ENCODE measurements around the gene ZNF101.

ZNF101 gene

DNA sequence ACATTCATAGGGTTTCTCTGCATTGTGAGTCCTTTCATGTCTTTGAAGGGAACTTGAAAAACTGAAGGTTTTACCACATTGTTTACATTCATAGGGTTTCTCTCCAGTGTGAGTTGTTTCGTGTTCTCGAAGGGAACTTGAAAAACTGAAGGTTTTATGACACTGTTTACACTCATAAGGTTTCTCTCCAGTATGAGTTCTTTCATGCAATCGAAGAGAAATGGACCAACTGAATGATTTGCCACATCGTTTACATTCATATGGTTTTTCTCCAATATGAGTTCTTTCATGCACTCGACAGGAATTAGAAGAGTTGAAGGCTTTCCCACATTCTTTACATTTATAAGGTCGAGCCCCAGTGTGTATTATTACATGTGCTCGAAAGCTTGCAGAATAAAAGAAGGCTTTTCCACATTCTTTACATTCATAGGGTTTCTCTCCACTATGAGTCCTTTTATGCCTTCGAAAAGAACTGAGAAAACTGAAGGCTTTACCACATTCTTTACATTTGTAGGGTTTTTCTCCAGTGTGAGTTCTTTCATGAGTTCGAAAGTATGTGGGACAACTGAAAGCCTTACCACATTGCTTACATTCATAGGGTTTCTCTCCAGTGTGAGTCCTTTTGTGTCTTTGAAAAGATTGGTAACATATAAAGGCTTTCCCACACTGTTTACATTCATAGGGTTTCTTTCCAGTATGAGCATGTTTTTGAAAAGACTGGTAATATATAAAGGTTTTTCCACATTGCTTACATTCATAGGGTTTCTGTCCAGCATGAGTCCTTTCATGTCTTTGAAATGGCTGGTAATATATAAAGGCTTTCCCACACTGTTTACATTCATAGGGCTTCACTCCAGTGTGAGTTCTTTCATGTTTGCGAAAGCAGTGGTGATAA, 43.5 kb downstream of the ZNF101 start:
- DNase-seq (ENCODE audit: low read depth): no peak

- no peak for DNase-seq (ENCODE audit: low read depth)
Measured at GRCh38 chr19:19719798-19720197, 51.2 kb downstream of the ZNF101 start.

DNA sequence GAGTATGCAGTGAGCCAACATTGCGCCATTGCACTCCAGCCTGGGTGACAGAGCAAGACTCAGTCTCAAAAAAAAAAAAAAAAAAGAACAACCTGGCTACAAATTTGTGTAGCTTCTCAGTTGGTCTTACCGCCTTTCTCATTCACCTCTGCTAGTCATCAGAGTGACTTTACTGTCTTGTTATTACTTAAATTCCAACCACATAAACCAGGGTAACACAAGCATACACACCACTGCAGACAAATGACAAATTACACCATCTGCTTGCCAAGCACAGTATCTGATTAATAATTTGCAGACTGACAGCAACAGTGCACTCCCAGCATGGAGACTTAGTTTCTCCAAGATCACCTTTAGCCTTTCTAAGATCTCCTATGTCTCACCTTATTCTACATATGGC, 53.3 kb downstream of the ZNF101 start:
- DNase-seq (ENCODE audit: low read depth): no peak

DNA sequence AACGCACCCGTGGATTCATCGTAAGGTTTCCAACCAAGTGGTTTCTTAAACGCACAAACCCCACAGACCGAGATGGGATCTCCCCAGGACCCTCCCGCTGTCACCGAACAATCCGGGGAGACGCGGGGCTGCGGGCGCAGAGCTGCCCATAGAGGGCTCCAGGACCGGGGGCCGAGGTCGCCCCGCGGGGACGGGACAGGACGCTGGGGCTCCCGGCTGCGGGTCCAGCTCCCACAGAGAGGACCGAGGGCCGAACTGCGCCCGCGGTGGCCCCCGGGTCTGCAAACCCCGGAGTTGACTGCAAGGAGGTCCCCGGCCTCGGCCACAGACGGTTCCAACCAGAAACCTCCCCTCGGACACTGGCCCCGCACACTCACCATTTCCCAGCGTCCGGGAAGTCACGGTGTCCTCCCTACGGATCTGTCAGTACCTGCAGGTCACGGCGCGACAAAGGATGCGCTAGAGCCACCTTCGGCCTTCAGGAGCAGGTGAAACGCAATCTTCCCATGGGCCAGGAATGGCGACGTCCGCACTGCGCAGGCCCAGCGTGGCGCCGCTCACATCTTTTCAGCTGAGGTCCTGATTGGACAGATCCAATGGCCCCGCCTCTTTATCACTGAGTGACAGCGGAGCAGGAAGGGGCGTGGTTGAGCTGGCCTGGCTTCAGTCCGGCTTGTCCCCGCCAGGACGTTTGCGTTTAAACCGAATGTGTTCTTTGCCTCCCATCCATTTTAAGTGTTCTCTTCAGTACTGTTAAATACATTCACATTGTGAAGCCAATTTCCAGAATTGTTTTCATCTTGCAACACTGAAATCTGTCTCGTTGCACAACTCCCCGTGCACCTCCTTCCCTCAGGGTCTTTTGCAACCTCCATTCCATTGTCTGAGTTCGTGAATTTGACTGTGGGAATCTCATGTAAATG, 64.2 kb downstream of the ZNF101 start, which contains the start of gene ZNF14:
ZNF14 (minus strand) TSS at position 534 of the 923 bp plus-strand sequence; CDS start at position 380, 154 bp downstream.
- DNase-seq (ENCODE audit: low read depth): peak; percentile 86
